ENCODE measurements around the gene GXYLT2. TPM values are rescaled to one million over a fixed set of nuclear protein-coding genes. Genes with fewer than 3 reads are reported as not detected.

Gene GXYLT2
- total RNA-seq, 1 donor from 2014 or later, result under 0.01 TPM

DNA sequence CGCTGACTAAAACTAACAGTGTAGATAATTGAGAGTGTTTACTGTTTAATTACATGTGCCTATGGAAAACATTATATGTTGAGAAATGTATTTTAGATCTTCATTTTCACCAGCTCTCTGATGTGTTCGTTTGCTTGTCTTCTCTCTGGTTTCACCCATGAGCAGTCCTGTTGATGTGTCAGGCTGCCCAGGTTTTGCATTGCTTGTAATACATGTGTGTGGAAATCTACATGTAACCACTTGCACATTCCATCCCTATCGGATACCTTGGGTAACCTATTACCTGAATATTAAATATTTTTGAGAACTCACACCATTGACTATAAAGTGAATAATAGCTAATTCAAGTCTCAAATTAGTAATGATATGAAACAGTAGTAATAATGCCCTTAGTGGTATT, 121.9 kb downstream of the GXYLT2 start:
- no peak for DNase-seq (ENCODE audit: low read depth in 2 of 2)

DNA sequence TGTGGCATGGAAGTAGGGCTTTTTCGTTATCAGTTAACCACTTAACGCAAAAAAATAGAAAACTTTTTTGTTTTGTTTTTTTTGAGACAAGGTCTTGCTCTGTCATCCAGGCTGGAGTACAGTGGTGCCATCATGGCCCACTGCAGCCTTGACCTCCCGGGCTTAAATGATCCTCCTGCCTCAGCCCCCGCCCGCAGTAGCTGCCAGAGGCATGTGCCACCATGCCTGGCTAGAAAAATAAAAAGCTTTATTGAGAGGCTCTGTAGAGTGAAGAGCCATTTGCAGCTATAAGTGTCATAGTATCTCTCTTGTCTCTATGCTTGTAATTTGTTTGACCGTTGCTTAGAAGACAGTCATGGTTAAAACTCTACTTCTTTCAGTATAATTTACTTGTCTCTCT, 122.3 kb downstream of the GXYLT2 start:
- DNase-seq (ENCODE audit: low read depth in 2 of 2), result no peak

- no peak for DNase-seq (ENCODE audit: low read depth in 2 of 2)
Measured at GRCh38 chr3:73018298-73018697, 130.5 kb downstream of the GXYLT2 start.

DNA sequence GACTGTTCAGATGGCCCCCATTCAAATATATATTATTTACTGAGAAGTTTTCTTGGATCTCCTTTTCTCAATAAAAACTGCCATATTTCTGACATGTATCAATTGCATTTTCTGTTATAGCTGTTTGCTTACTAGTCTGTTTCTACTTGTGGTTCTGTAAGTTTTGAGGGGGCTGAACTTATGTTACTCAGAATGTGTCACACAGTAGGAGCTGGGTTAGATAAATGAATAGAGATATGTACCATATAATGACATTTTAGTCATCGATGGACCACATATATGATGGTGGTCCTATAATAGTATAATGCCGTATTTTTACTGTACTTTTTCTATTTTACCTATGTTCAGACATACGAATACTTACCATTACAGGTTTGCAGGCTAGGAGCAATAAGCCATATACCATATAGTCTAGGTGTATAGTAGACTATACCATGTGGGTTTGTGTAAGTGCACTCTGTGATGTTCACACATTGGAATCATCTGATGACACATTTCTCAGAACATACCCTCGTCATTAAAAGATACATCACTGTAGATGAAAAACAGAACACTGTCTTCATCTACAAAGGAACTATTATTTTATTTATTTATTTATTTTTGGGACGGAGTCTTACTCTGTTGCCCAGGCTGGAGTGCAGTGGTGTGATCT, 131.1 kb downstream of the GXYLT2 start:
- DNase-seq (ENCODE audit: low read depth in 2 of 2), result no peak

GRCh38 chr3:73021301-73021835, 133.5 kb downstream of the GXYLT2 start:
- no peak for DNase-seq (ENCODE audit: low read depth in 2 of 2)

GRCh38 chr3:73024836-73025235, 137.0 kb downstream of the GXYLT2 start:
- DNase-seq (ENCODE audit: low read depth in 2 of 2), result no peak

DNA sequence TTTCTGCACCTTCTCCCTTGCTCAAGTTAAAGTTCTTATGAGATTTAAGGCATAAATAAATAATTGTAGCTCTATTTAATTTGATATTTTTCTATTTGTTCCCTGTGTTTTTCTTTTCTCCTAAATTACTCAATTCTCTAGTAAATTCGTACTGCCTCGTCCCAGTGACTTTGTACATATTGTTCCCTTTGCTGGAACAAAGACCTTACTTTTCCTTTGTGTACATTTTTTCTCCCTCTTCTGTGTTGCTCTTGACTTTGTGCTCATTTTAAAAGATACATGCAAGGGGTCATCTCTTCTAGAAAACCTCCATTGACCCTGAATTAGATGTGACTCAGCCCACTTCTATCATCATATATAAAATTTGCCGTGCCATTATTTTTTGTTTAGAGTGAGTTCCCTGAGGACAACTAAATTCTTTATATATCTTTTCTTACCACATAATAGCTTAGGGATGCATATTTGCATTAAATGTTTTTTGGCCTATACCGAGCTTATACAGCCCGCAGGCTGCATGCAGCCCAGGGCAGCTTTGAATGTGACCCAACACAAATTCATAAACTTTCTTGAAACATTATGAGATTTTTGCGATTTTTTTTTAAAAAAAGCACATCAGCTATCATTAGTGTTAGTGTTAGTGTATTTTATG, 138.4 kb downstream of the GXYLT2 start:
- DNase-seq (ENCODE audit: low read depth in 2 of 2), result no peak

Other genes starting within 250 kb of the GXYLT2 start
- gene SHQ1, start 39.6 kb upstream of the GXYLT2 start, total RNA-seq, result 9.8 and 11.3 TPM in 2 replicates
- 41.6 and 57.7 TPM in 2 replicates for gene PPP4R2, start 108.8 kb downstream of the GXYLT2 start, total RNA-seq
- gene EBLN2, start 173.6 kb downstream of the GXYLT2 start, total RNA-seq, result 2.0 and 3.0 TPM in 2 replicates

Measured in lung microvascular endothelial cell (primary cell).